Skeletal muscle cell (primary cell): Measurements from ENCODE around the gene WDR90.

Experiments used
- DNase-seq: peaks from one replicate; pipeline ENCODE4 v3.0.0-alpha.2; 2010; ENCODE audit warnings: low read depth
- H3K4me3 ChIP-seq: 2 replicates; pipeline ENCODE4 v1.5.1; 2011; ENCODE audit warnings: low read depth, mild to moderate bottlenecking, control low read depth, low read length, moderate library complexity

The WDR90 gene

DNA sequence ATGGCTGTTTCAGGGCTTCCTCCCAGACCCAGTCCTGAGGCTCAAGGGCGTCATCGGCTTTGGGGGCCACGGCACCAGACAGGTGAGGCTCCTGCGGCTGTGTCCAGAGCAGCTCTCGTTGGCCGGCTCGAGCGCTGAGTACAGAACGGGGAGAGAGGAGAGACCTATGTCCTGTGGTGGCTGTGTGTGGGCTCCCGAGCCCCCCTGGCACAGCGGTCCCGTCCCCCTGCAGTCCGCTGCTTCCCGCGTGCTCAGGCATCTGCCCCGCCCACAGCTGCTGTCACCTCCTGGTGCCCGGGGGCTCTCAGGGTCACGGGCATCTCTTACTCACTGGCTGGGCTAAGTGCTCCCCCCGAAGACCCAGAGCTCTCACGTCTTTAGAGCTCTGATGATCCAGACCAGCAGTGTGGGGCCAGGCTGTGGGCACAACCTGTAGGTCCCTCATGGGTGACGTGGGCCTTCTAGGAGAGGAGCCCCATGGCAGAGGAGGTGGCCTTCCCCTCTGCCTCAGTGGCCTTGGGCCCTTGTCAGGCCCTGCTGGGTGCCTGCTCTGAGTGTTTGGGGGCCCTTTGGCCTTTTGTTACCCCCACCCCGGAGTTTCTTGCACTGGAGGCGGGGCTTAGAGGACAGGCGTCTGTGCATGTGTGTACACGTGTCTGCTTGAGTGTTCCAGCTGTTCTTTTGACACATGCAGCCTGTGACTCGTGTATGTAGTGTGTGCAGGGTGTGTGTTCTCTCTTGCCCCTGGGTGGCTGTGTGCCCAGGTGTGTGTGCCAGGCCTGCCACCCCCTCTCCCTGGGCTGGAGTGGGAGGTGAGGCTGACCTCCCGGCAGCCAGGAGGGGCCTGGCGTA, 3.5 kb downstream of the WDR90 start:
- H3K4me3 ChIP-seq = no peak overlapping the region
- DNase-seq = no peak

DNA sequence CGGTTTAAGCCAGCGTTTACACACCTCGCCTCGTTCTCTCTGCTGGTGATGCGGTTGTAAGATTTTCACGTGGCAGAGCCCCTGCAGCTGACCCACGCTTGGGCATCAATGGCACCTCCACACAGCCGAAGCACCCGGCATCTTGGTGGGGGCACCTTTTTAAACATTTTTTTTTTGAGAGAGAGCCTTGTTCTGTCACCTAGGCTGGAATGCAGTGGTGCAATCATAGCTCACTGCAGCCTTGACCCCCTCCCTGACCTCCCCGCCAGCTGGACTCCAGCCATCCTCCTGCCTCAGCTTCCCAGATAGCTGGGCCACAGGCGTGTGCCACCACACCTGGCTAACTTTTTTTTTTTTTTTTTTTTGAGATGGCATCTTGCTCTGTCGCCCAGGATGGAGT, 4.9 kb downstream of the WDR90 start:
- no peak overlapping the region for H3K4me3 ChIP-seq
- no peak for DNase-seq

- no peak overlapping the region for H3K4me3 ChIP-seq
- no peak for DNase-seq
Measured at GRCh38 chr16:657487-657886, 8.3 kb downstream of the WDR90 start.

DNA sequence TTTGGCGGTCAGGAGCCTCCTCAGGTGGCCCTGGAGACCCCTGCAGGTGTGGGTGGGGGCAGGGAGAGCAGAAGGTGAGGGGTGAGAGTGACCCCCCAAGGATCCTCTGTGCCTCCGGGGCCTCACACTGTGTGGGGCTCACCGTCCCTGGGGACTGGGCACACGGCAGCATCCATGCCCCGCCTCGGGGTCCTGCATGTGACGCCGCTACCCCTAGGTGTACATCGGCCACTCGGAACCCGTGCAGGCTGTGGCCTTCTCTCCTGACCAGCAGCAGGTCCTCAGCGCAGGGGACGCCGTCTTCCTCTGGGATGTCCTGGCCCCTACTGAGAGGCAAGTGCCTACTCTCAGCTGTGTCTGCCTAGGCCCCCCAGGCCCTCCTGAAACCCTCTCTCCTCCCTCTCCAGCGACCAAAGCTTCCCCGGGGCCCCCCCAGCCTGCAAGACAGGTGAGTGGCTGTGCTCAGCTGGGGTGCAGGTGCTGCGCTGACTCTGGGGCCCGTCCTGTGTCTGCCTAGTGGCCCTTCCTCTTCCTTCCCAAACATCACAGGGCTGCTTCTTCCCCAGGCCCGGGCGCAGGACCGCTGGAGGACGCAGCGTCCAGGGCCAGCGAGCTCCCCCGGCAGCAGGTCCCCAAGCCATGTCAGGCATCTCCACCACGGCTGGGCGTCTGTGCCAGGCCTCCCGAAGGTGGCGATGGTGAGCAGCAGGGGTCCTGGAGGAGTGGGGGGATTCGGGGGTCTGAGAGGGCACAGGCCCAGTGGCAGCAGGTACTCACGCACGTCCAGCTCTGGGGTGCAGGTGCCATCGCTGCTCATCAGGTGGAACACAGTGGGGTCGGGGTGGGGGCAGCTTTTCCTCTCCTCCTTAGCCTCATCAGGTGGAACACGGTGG, 9.8 kb downstream of the WDR90 start:
- H3K4me3 ChIP-seq = no peak overlapping the region
- DNase-seq = no peak

DNA sequence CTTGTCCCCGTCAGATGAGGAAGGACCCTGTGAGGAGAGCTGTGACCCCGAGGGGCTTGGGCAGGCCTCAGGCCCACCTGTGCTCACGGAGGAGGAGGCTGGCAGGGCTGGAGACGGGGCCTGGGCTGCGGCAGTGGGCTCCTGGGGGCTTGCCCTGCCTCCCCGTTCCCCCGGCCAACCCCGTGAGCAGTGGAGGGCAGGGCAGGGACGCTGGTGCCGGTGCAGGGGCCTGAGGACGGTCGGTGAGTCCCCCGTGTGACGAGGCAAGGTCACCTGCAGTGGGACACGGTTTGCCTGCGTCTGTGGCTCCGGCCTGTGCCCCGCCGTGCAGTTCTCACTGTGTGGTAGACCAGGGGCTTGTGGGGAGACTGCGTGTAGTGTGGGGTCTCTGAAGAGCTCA, 10.5 kb downstream of the WDR90 start:
- H3K4me3 ChIP-seq = no peak overlapping the region
- DNase-seq = no peak

DNA sequence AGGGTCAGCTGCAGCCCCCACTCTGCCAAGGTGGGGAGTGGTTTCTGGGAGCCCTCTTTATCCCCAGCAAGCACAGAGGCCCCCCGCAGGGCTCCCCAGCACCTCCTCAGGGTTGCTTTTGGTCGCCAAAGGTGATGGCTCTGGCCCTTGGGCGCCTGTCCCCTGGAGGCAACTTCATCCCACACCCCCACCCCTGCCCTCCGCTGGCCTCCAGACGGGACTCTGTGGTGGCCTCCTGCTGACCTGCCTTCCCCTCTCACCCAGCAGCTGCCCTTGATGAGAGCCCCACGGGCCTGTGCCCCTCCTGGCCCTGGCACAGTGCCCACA, 10.9 kb downstream of the WDR90 start:
- no peak for DNase-seq
- no peak overlapping the region for H3K4me3 ChIP-seq

DNA sequence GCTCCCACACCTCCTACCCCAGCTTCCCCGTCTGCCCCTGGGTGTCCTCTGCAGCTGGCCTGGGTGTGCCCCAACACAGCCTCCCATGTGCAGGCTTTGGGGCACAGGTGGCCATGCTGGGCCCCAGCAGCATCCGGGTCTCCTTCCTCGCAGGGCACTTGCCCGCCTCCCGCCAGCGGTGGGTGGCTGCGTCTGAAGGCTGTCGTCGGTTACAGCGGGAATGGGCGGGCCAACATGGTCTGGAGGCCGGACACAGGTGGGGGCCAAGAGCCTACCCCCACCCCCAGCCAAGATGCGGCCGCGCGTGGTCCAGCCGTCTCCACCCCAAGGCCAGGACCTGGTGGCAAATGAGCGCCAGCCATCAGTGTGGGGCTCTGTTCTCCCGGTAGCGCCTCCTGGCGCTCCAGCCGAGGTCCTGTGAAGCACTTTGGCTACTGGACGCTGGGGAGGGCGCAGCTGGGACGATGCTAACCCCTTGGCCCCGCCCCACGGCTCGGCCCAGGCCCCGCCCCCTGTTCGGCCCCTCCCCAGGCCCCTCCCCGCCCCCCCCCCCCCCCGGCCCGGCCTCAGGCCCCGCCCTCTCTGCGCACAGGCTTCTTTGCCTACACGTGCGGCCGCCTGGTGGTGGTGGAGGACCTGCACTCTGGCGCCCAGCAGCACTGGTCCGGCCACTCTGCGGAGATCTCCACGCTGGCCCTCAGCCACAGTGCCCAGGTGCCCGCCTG, 11.5 kb downstream of the WDR90 start:
- peak; percentile 34 for DNase-seq
- no peak overlapping the region for H3K4me3 ChIP-seq

GRCh38 chr16:661184-661821, 12.1 kb downstream of the WDR90 start:
- no peak for DNase-seq
- H3K4me3 ChIP-seq = no peak overlapping the region

GRCh38 chr16:662095-662494, 12.9 kb downstream of the WDR90 start:
- no peak for DNase-seq
- H3K4me3 ChIP-seq = no peak overlapping the region

DNA sequence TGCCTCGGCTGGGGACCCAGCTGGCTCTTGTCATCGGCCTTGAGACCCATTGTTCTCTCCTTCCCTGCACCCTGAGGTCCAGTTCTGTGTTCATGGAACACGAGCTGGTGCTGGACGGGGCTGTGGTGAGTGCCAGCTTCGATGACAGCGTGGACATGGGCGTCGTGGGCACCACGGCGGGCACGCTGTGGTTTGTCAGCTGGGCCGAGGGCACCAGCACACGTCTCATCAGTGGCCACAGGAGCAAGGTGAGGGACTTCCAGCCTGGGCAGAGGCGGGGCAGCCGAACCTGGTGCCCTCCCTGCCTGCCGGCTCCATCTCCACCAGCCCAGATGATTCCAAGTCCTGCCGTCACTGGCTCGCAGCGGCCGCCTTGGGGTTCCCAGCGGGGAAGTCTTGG, 13.4 kb downstream of the WDR90 start:
- no peak for DNase-seq
- H3K4me3 ChIP-seq = no peak overlapping the region

DNA sequence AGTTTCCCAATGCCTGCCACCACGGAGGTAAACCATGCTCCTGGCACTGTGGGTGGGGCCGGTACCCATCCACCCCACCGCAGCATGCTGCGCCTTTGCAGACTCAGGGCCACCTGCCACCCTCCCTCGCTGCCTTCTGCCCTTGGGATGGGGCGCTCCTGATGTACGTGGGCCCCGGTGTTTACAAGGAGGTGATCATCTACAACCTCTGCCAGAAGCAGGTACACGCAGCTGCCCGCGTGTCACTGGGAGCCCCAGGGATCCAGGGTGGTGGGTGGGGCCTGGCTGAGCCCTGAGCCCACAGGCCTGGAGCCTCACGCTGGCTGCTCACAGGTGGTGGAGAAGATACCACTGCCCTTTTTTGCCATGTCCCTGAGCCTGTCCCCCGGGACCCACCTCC, 17.4 kb downstream of the WDR90 start:
- DNase-seq = no peak
- H3K4me3 ChIP-seq = no peak overlapping the region

GRCh38 chr16:667113-667779, 18.1 kb downstream of the WDR90 start:
- no peak overlapping the region for H3K4me3 ChIP-seq
- DNase-seq = no peak

- H3K4me3 ChIP-seq = peak within 1 kb of the TSS; percentile 96
- peak; percentile 50 for DNase-seq
Measured at GRCh38 chr16:667780-668518, 18.8 kb downstream of the WDR90 start, which contains the start of gene RHOT2. TSS of gene RHOT2 (plus strand) at chr16:668132. CDS start at chr16:668200, 68 bp downstream.

DNA sequence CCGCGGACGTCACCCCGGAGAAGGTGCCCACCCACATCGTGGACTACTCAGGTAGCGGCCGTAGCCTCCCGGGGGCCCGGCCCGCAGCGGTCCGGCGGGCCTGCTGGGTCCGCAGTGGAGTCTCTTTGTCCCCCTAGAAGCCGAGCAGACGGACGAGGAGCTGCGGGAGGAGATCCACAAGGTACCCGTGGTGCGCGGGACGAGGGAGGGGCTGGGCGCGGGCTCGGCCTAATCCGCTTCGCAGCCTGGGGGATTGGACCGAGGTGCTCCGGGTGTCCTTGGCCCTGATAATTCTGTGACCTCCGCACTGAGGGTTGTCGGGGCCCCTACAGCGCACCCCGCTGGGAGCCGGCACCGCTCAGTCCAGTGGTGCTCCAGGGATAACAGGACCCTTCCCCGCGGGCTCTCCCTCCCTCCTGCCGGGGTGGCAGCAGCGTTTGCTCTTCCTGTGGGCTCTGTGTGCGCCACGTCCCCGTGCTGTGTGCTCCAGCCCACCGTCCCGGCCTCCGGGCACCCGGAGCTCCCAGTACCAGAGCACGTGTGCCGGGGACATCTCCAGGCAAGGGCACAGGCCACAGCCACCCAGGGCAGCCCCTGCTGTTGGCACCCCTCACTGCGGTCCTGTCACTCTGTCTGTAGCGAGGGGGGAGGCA, 19.5 kb downstream of the WDR90 start:
- no peak for DNase-seq
- H3K4me3 ChIP-seq = peak overlapping the region; percentile 96

DNA sequence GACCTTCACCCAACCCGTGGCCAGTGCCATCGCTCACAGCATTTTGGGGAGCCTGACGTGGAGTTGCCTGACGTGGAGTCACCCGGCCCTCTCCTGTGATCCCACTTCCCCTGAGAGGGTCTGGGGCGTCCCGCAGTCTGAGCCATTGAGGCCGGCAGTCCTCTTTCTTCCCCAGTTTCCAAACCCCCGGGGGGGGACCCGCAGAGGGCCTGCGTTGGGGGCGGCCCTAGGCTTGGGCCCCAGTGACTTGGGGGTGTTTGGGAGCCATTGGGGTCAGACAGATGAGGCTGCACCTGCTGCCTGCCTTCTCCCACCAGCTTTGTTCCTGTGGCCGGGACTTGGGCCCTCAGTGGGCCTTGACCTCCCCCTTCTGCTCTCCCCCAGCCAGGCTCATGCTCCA, 20.5 kb downstream of the WDR90 start:
- no peak overlapping the region for H3K4me3 ChIP-seq
- DNase-seq = no peak

DNA sequence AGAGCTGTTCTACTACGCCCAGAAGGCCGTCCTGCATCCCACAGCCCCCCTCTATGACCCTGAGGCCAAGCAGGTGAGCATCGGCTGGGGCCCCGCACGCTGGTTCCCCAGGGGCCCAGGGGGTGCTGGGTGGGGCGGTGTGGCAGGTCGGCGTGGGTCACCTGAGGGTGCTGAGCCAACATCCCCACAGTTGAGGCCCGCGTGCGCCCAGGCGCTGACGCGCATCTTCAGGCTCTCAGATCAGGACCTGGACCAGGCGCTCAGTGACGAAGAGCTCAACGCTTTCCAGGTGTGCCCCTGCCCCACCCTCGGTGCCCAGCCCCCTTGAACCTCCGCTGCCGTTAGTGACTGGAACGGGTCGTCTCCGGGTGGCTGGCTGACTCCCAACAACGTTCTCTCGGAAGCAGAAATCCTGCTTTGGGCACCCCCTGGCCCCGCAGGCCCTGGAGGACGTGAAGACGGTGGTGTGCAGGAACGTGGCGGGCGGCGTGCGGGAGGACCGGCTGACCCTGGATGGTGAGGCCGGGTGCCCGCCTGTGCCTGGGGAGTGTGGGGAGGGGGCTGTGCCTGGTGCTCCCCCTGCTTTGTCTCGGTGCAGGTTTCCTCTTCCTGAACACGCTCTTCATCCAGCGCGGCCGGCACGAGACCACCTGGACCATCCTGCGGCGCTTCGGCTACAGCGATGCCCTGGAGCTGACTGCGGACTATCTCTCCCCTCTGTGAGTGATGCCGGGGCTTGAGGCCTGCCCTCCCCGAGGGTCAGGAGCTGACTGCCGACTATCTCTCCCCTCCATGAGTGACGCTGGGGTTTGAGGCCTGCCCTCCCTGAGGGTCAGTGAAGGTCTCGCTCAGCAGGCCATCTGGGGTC, 21.6 kb downstream of the WDR90 start:
- no peak overlapping the region for H3K4me3 ChIP-seq
- DNase-seq = no peak
